RWPE2 (cell line): ENCODE results near the gene MTG1.
A peak's percentile ranks its signal among the peaks of the same experiment; 100 is the strongest.

Experiments
- ATAC-seq: fragments of 200-7000 bp; cut with Tn5 transposase; 3 replicates; pipeline ENCODE4 v1.9.1; 2021; ENCODE audit warnings: low read depth
- DNase-seq: peaks from one replicate; pipeline ENCODE4 v3.0.0-alpha.2; 2020; ENCODE audit warnings: low spot score
- H3K27ac ChIP-seq: fragments of 450-650 bp; 2 replicates; pipeline ENCODE4 v1.5.1; 2017; ENCODE audit warnings: mild to moderate bottlenecking; ENCODE audit not compliant: poor library complexity, severe bottlenecking
- H3K27me3 ChIP-seq: fragments of 250-450 bp; sonication (Bioruptor Pico); 2 replicates; pipeline ENCODE4 v1.5.1; 2021; ENCODE audit warnings: mild to moderate bottlenecking, moderate library complexity; ENCODE audit not compliant: insufficient read depth, poor library complexity, severe bottlenecking
- H3K36me3 ChIP-seq: fragments of 250-450 bp; sonication (Bioruptor Pico); 2 replicates; pipeline ENCODE4 v1.5.1; 2020; ENCODE audit warnings: low read depth, mild to moderate bottlenecking, moderate library complexity
- H3K4me1 ChIP-seq: fragments of 250-450 bp; sonication (Bioruptor Pico); 2 replicates; pipeline ENCODE4 v1.5.1; 2021; ENCODE audit warnings: mild to moderate bottlenecking, moderate library complexity; ENCODE audit not compliant: insufficient read depth, poor library complexity, severe bottlenecking
- H3K4me3 ChIP-seq: fragments of 250-450 bp; sonication (Bioruptor Pico); 2 replicates; pipeline ENCODE4 v1.5.1; 2021; ENCODE audit warnings: mild to moderate bottlenecking, moderate library complexity; ENCODE audit not compliant: severe bottlenecking
- H3K9me3 ChIP-seq: fragments of 250-450 bp; sonication (Bioruptor Pico); 2 replicates; pipeline ENCODE4 v1.5.1; 2021; ENCODE audit warnings: mild to moderate bottlenecking, moderate library complexity; ENCODE audit not compliant: severe bottlenecking
- CTCF ChIP-seq: fragments of 450-650 bp; IDR thresholded peaks from one replicate; pipeline ENCODE4 v1.5.1; 2017; ENCODE audit warnings: mild to moderate bottlenecking, moderate library complexity; ENCODE audit not compliant: poor library complexity, severe bottlenecking

Gene MTG1

GRCh38 chr10:133391761-133392518, 2.0 kb upstream of the MTG1 start:
- TF ChIP-seq CTCF = no peak
- no peak for ATAC-seq
- H3K27ac ChIP-seq = no peak overlapping the region

GRCh38 chr10:133393401-133394063, 425 bp upstream of the MTG1 start:
- H3K4me3 ChIP-seq = peak overlapping the region; percentile 75

More at GRCh38 chr10:133391761-133392518, 2.0 kb upstream of the MTG1 start:
- Histone ChIP-seq H3K27me3 (no peaks in the 10 kb centered on the region), H3K4me3 (no peak overlapping the region), H3K36me3 (peaks cover 16% of the 10 kb centered on the region), H3K9me3 (no peaks in the 10 kb centered on the region), H3K4me1 (peaks cover 5% of the 10 kb centered on the region)
- peak; percentile 34 for DNase-seq

GRCh38 chr10:133394801-133395221, 854 bp downstream of the MTG1 start:
- DNase-seq (peak; percentile 23), ATAC-seq (no peak)
- peaks cover 42% of the 10 kb centered on the region for H3K36me3 ChIP-seq
- TF ChIP-seq CTCF = no peak
- peak overlapping the region; percentile 75 for H3K4me3 ChIP-seq
- no peaks in the 10 kb centered on the region for H3K27me3 ChIP-seq
- H3K9me3 ChIP-seq = no peaks in the 10 kb centered on the region
- peaks cover 5% of the 10 kb centered on the region for H3K4me1 ChIP-seq
- H3K27ac ChIP-seq = peak overlapping the region; percentile 56

More at GRCh38 chr10:133393401-133394063, 425 bp upstream of the MTG1 start:
- peaks cover 5% of the 10 kb centered on the region for H3K4me1 ChIP-seq
- H3K27me3 ChIP-seq = no peaks in the 10 kb centered on the region
- ATAC-seq (no peak), DNase-seq (peak; percentile 8)
- TF ChIP-seq CTCF = no peak
- H3K9me3 ChIP-seq = no peaks in the 10 kb centered on the region
- peaks cover 29% of the 10 kb centered on the region for H3K36me3 ChIP-seq
- peak overlapping the region; percentile 56 for H3K27ac ChIP-seq

- no peak overlapping the region for H3K4me3 ChIP-seq
- no peaks in the 10 kb centered on the region for H3K9me3 ChIP-seq
- DNase-seq = peak; percentile 27
- no peaks in the 10 kb centered on the region for H3K27me3 ChIP-seq
- TF ChIP-seq CTCF = no peak
- no peak overlapping the region for H3K27ac ChIP-seq
- no peak for ATAC-seq
- H3K36me3 ChIP-seq = peaks cover 48% of the 10 kb centered on the region
- no peaks in the 10 kb centered on the region for H3K4me1 ChIP-seq
Measured at GRCh38 chr10:133396035-133396624, 2.2 kb downstream of the MTG1 start.
